AG09309 (cell line): ENCODE data around the gene LBH.

Source experiments
- DNase-seq: peaks from one replicate; pipeline ENCODE4 v3.0.0-alpha.2; 2010; ENCODE audit warnings: low read depth
- H3K4me3 ChIP-seq: 2 replicates; pipeline ENCODE4 v1.5.1; 2011; ENCODE audit warnings: mild to moderate bottlenecking, low read depth, low read length, moderate library complexity; ENCODE audit not compliant: control insufficient read depth
- CTCF ChIP-seq: IDR thresholded peaks from 2 replicates; pipeline ENCODE4 v1.5.1; 2011; ENCODE audit warnings: mild to moderate bottlenecking, low read depth, low read length, inconsistent platforms; ENCODE audit not compliant: insufficient read depth, control insufficient read depth; ENCODE audit errors: missing control alignments

LBH gene

DNA sequence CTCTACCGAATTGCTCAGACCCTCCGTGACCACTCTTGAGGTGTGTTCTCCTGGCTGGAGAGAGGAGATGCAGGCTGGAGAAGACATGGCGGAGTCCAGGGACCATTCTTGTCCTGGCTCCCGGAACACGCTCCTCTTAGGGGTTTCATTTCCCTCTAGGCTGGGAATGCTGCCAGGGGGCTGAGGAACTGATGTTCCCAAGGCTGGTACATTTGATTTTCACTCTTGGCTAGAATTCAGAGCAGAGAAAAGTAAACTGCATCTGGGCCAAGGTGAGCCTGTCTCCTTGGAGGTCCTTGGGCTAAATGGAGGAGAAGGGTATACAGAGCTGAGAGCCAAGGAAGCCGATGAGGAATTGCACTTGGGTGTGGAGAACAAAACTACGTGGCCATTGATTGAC is 28.2 kb upstream of the LBH start:
- DNase-seq: no peak
- H3K4me3 ChIP-seq: no peak overlapping the region
- no peak for TF ChIP-seq CTCF

- no peak overlapping the region for H3K4me3 ChIP-seq
- TF ChIP-seq CTCF: no peak
- no peak for DNase-seq
These were observed 27.1 kb upstream of the LBH start for GRCh38 chr2:30204281-30204680.

DNA sequence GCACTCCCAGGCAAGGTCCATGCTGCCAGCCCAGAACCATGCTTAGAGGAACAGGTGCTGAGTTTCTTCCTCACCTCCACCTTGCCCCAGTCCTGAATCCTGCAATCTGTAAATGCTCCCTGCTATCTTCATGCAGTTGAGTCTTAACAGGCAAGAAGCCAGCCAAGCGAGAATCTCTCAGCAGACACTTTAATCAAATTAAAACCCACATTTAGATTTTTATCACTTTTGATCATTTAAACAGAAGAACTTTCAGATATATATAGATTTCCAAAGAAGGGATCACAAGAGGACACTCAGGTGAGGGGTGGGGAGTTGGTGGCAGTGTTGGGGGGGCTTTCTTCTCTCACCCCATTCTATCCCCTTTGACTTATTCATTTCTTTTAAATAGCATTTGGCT is 25.9 kb upstream of the LBH start:
- H3K4me3 ChIP-seq: no peak overlapping the region
- TF ChIP-seq CTCF: no peak
- DNase-seq: no peak

GRCh38 chr2:30206461-30207430 is 24.6 kb upstream of the LBH start:
- no peak for TF ChIP-seq CTCF
- H3K4me3 ChIP-seq: no peak overlapping the region
- DNase-seq: no peak

GRCh38 chr2:30208453-30208852 is 22.9 kb upstream of the LBH start:
- peak; percentile 44 for DNase-seq
- H3K4me3 ChIP-seq: no peak overlapping the region
- peak; percentile 93 for TF ChIP-seq CTCF

- DNase-seq: no peak
- no peak for TF ChIP-seq CTCF
- H3K4me3 ChIP-seq: no peak overlapping the region
These were observed 22.1 kb upstream of the LBH start for GRCh38 chr2:30209227-30209626.
